SK-N-SH (cell line): ENCODE data around the gene AP1S3.

Experiments used
- CTCF ChIP-seq: fragments of 200-600 bp; sonication (generic); IDR thresholded peaks from 2 replicates; pipeline ENCODE4 v1.6.1; 2017; ENCODE audit warnings: antibody characterized with exemption, mild to moderate bottlenecking, moderate library complexity
- EP300 ChIP-seq, 2 experiments: IDR thresholded peaks; 2 replicates each; pipeline versions ENCODE4 v1.4.0 to v1.6.1; 2012; ENCODE audit warnings: borderline replicate concordance in 1 of 2, low read depth in 1 of 2, low read length in 1 of 2
- EZH2phosphoT487 ChIP-seq: fragments of 200-600 bp; sonication (generic); IDR thresholded peaks from 2 replicates; pipeline ENCODE4 v1.6.1; 2017; ENCODE audit warnings: low read depth, mixed run types, mild to moderate bottlenecking, antibody characterized with exemption, moderate library complexity, borderline replicate concordance
- GABPA ChIP-seq: IDR thresholded peaks from 2 replicates; pipeline ENCODE4 v1.4.0; 2012; ENCODE audit warnings: low read depth, mild to moderate bottlenecking
- MXI1 ChIP-seq: IDR thresholded peaks from 2 replicates; pipeline ENCODE4 v1.6.1; 2012; ENCODE audit warnings: mild to moderate bottlenecking, low read depth, low read length, improper control_type of control experiment
- POLR2AphosphoS5 ChIP-seq: IDR thresholded peaks from 2 replicates; pipeline ENCODE4 v1.6.1; 2012; ENCODE audit warnings: low read depth, low read length
- RAD21 ChIP-seq: IDR thresholded peaks from 2 replicates; pipeline ENCODE4 v1.6.1; 2012; ENCODE audit warnings: mild to moderate bottlenecking, low read length
- REST ChIP-seq: IDR thresholded peaks from 2 replicates; pipeline ENCODE4 v1.6.1; 2012; ENCODE audit warnings: mild to moderate bottlenecking, low read depth, low read length, moderate library complexity
- RXRA ChIP-seq: IDR thresholded peaks from 2 replicates; pipeline ENCODE4 v1.4.0; 2012; ENCODE audit warnings: low read depth, mild to moderate bottlenecking, borderline replicate concordance
- TCF12 ChIP-seq: IDR thresholded peaks from 2 replicates; pipeline ENCODE4 v1.4.0; 2012

GRCh38 chr2:223856584-223856983 is 19.2 kb upstream of the AP1S3 start:
- TF ChIP-seq EZH2phosphoT487 (no peak), CTCF (no peak), MXI1 (no peak), POLR2AphosphoS5 (no peak), RXRA (no peak), REST (no peak), EP300 (IDR thresholded peaks at IDR 0.05; ENCODE audit: borderline replicate concordance in 1 of 2, low read depth in 1 of 2, low read length in 1 of 2) (no peak), TCF12 (no peak), GABPA (no peak), RAD21 (no peak)
